Stimulated activated naive CD8-positive, alpha-beta T cell treated with anti-CD3 and anti-CD28 coated beads, Interleukin-15, amount 100 ng/mL, for 72 hours (primary cell): ENCODE results near the gene DNAH8.
A peak's percentile ranks its signal among the peaks of the same experiment; 100 is the strongest.

Experiments used
- ATAC-seq: fragments of 150-1000 bp; cut with Tn5 transposase; 2 replicates; pipeline ENCODE4 v1.10.0; 2021; ENCODE audit warnings: mild to moderate bottlenecking, moderate library complexity
- DNase-seq, 2 donors: peaks; one replicate each; pipeline ENCODE4 v3.0.0; 2021 to 2022
- H3K27ac Mint-ChIP-seq, 2 donors: one replicate each; pipeline ENCODE4 v1.8.0; 2022; ENCODE audit warnings: mild to moderate bottlenecking in 2 of 2, mixed read lengths in 2 of 2, moderate library complexity in 2 of 2
- H3K27me3 Mint-ChIP-seq: one replicate; pipeline ENCODE4 v1.8.0; 2022; ENCODE audit warnings: mixed read lengths
- H3K4me1 Mint-ChIP-seq: one replicate; pipeline ENCODE4 v1.8.0; 2022; ENCODE audit warnings: mild to moderate bottlenecking, mixed read lengths
- H3K4me3 Mint-ChIP-seq, 2 donors: one replicate each; pipeline ENCODE4 v1.8.0; 2022; ENCODE audit warnings: mild to moderate bottlenecking in 2 of 2, mixed read lengths in 2 of 2, moderate library complexity in 1 of 2
- H3K9me3 Mint-ChIP-seq, 2 donors: one replicate each; pipeline ENCODE4 v1.8.0; 2022; ENCODE audit warnings: mixed read lengths in 2 of 2

Gene DNAH8, protein sequence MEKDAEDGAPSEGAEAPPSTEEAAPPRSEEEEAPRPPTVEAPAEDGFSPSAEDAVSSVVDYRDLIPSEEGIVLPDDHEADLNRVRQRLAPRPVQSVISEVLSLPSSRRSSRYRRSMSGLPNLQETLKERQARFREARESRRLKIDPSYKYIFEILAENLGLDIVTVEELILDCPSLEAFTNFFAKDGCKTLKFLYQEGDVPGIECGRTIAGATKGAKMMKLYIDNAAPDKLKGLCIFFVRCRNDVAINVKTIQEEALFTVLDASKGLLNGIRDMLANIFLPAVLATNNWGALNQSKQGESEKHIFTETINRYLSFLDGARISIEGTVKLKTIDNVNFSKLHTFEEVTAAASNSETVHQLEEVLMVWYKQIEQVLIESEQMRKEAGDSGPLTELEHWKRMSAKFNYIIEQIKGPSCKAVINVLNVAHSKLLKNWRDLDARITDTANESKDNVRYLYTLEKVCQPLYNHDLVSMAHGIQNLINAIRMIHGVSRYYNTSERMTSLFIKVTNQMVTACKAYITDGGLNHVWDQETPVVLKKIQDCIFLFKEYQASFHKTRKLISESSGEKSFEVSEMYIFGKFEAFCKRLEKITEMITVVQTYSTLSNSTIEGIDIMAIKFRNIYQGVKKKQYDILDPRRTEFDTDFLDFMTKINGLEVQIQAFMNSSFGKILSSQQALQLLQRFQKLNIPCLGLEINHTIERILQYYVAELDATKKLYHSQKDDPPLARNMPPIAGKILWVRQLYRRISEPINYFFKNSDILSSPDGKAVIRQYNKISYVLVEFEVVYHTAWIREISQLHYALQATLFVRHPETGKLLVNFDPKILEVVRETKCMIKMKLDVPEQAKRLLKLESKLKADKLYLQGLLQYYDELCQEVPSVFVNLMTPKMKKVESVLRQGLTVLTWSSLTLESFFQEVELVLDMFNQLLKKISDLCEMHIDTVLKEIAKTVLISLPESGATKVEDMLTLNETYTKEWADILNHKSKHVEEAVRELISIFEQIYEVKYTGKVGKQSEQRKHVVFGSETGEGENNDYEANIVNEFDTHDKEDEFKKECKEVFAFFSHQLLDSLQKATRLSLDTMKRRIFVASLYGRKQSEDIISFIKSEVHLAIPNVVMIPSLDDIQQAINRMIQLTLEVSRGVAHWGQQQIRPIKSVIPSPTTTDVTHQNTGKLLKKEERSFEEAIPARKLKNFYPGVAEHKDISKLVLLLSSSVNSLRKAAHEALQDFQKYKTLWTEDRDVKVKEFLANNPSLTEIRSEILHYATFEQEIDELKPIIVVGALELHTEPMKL (N-terminal part only)

DNA sequence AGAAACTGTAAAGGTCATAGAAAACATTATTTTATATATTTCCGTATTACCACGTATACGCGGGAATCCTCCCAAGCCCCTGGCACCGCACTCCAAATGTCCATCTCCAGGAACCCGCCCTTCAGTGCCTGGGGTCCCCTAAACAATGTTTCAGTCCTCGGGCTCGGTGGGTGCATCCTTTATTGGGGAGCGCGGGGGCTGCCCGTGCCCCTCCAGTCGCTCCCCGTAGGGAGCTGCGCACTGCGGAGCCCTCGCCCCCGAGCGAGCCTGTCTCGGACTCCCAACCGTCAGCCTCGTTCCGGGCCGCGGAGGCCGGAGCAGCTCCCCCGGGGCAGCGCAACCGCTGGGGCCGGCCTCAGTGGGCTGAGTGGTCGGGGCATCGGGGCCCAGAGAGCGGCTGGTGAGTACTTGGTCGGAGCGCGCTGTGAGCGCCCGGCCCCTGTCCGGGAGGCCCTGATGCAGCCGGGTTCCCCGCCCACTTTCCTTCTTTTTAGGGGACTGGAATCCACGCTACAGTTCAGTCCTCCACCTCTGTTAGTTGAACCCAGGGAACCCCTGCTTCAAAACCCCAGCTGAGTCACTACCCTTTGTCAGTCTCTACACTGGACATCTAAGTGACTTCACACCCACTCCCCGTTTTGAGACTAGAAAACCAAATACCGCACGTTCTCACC lies at the start of gene DNAH8:
DNAH8 (plus strand) TSS at position 296 of the 674 bp plus-strand sequence. CDS start 7,499 bp downstream, outside the sequence.
- DNase-seq: peak; percentile 44
- Mint-ChIP-seq H3K27me3 (peaks cover 32% of the 10 kb centered on the region), H3K4me1 (peaks cover 18% of the 10 kb centered on the region), H3K9me3 (no peaks in the 10 kb centered on the region), H3K4me3 (peak within 1 kb of the TSS; percentile 77 to 81), H3K27ac (peak within 1 kb of the TSS; percentile 74 to 79)
- ATAC-seq: peak; percentile 73

DNA sequence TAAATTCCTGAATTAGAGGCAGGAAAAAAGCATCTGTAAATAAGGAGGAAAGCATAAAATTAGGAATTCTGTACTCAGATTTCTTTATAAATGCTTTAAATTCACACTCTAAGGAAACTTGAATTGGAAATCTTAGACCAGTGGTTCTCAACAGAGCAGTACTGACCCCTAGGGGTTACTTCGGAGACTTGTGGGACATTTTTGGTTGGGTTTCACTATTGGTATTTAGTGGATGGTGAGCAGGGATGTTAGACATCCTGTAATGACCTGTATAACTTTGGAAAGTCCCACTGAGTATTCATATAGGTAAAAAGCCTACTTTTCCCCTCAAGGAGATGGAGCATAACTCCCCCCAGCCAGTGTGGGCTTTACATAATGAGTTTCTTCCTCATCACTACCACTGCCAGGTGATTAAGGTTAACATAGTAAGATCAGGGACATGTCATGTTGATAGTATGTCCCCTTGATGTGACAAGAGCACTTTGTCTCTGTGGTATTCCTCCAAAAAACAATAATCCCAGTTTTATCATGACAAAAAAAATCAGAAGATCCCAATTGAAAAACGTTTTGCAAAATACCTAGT lies 43.1 kb upstream of the DNAH8 start:
- peaks cover 31% of the 10 kb centered on the region for H3K4me1 Mint-ChIP-seq
- peak overlapping the region in 1 of 2 donors; percentile 0 for H3K4me3 Mint-ChIP-seq
- H3K27me3 Mint-ChIP-seq: no peaks in the 10 kb centered on the region
- peaks cover 0 to 7% of the 10 kb centered on the region in 2 donors for H3K9me3 Mint-ChIP-seq
- no peak overlapping the region for H3K27ac Mint-ChIP-seq
- ATAC-seq (peak; percentile 97), DNase-seq (peak; percentile 21 to 46)

DNA sequence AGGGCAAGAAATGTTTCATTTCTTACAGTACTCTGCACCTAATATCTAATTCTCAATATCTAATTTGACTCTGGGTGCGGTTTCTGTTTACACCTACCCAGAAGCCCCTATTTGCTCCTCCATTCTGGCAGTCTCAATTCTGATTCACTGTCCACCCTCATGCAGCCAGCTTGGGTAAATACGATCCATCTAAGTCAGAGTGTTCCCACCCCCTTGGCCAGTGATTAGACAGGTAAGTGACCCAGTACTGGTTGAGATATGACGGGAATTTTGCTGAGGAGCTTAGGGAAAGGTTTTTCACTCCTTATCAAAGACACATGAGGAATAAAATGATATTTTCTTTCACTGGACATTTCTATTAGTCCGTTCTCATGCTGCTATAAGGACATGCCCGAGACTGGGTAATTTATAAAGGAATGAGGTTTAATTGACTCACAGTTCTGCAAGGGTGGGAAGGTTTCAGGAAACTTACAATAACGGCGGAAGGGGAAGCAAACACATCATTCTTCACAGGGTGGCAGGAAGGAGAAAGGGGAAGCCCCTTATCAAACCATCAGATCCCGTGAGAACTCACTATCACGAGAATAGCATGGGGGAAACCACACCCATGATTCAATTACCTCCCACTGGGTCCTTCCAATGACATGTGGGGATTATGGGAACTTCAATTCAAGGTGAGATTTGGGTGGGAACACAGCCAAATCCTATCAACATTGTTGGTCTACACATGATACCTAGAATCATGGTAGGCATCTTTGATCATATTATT lies 41.5 kb upstream of the DNAH8 start:
- no peak for DNase-seq
- H3K27me3 Mint-ChIP-seq: no peaks in the 10 kb centered on the region
- H3K4me3 Mint-ChIP-seq: peak overlapping the region; percentile 29 to 32
- H3K4me1 Mint-ChIP-seq: peaks cover 41% of the 10 kb centered on the region
- H3K9me3 Mint-ChIP-seq: peaks cover 0 to 7% of the 10 kb centered on the region in 2 donors
- H3K27ac Mint-ChIP-seq: peak overlapping the region in 1 of 2 donors; percentile 41
- no peak for ATAC-seq

DNA sequence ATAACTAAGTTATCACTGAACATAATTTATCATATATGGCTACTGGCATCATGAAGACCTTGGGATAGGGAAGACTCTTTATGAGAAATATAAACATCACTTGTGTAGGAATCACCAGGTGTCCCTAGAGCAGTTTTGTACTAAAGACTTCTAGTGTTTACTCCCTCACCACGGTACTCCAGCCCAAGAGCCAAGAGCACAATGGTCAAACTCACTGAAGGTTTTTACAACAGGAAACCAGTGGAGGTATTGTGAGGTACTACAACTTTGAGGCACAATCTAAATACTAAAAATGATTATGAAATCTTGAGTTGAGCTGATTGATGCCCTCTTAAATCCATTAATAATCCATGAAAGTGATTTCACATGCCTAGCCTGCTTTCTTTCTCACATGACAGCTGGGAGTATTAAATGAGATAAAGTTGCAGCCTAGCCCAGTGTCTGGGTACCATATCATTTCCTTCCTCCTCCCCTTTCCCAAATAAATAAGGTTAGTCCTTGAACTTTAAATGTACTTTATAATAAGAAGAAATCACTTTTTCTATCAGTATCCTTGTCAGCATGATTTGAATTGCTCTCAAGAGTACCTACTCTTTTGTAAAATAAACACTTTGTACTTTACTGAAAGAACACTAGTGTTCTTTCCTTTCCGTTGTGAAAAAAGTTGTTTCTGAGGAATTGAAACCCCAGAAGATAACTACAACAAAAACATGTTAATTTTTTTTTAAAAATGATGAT lies 38.7 kb upstream of the DNAH8 start:
- ATAC-seq: no peak
- no peak overlapping the region for H3K4me3 Mint-ChIP-seq
- peak overlapping the region; percentile 66 to 76 for H3K27ac Mint-ChIP-seq

DNA sequence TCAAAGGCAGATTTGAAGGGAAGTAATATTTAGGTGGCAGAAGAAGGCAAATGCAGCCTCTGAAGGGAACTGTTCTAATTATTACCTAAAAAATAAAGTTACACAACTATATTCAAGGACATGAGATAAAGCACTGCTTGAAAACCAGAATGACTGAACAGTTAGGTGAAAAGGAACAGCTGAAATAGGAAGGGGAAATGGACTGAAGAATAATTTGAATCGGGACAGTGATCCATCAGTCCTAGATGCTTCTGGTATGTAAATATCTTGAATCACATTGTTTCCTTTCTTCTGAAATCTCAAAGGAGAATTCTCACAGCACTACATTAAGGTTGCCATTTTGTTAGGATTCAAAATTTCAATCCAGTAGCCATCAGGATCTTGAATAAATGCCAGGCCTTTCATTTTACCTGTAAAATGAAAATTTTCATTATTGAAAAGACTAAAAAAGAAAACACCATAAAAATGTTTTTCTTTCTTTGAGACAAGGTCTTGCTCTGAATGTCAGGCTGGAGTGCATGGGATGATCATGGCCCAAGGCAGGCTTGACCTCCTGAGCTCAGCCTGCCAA lies 38.1 kb upstream of the DNAH8 start:
- H3K27ac Mint-ChIP-seq: peak overlapping the region; percentile 66 to 76
- H3K4me1 Mint-ChIP-seq: peaks cover 39% of the 10 kb centered on the region
- DNase-seq: no peak
- no peak for ATAC-seq
- H3K4me3 Mint-ChIP-seq: no peak overlapping the region
- H3K9me3 Mint-ChIP-seq: peaks cover 0 to 7% of the 10 kb centered on the region in 2 donors
- H3K27me3 Mint-ChIP-seq: no peaks in the 10 kb centered on the region

More for the DNA sequence above, 38.7 kb upstream of the DNAH8 start:
- no peak for DNase-seq
- Mint-ChIP-seq H3K27me3 (no peaks in the 10 kb centered on the region), H3K9me3 (peaks cover 0 to 7% of the 10 kb centered on the region in 2 donors), H3K4me1 (peaks cover 42% of the 10 kb centered on the region)

DNA sequence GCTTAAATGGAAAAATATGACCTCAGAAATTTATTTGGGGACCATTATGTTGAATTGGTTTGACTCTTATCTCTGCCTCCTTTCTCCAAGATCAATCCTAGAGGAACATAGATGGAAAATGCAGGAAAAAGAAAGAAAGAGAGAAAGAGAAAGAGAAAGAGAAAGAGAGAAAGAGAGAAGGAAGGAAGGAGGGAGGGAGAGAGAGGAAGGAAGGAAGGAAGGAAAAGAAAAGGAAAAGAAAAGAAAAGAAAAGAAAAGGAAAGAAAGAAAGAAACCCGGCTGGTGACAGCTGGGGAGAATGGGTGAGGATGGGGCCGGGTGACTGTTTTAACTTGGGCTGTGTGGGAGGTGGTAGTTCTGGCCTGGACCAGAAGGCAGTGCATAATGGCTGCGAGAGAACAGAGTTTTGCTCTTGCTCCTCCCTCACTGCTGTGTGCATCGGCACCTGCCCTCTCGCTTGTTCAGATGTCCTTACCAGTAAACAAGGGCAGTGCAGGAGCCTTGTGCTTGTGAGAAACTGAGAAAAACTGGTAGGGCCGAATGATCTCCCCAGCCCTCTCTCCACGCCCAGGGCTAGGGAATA lies 36.8 kb upstream of the DNAH8 start:
- ATAC-seq: no peak
- H3K4me3 Mint-ChIP-seq: no peak overlapping the region
- H3K27me3 Mint-ChIP-seq: no peaks in the 10 kb centered on the region
- H3K9me3 Mint-ChIP-seq: peaks cover 0 to 7% of the 10 kb centered on the region in 2 donors
- H3K4me1 Mint-ChIP-seq: peaks cover 33% of the 10 kb centered on the region
- H3K27ac Mint-ChIP-seq: peak overlapping the region in 1 of 2 donors; percentile 42
- no peak for DNase-seq

DNA sequence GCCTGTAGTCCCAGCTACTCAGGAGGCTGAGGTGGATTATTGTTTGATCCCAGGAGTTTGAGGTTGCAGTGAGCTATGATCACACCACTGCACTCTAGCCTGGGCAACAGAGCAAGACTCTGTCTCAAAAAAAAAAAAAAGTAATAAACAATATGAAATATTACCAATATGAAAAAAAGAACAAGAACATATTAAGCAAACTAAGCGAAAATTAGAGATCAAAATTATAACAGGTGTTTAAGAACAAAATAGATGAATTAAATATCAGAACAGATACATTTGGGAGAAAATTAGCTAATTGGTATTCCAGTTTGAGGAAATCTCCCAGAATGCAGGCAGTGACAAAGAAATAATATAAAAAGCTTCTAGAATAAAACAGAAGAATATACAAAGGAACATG lies 35.4 kb upstream of the DNAH8 start:
- DNase-seq (no peak), ATAC-seq (no peak)
- Mint-ChIP-seq H3K9me3 (peaks cover 0 to 4% of the 10 kb centered on the region in 2 donors), H3K4me3 (no peak overlapping the region), H3K4me1 (peaks cover 19% of the 10 kb centered on the region), H3K27me3 (no peaks in the 10 kb centered on the region), H3K27ac (no peak overlapping the region)

DNA sequence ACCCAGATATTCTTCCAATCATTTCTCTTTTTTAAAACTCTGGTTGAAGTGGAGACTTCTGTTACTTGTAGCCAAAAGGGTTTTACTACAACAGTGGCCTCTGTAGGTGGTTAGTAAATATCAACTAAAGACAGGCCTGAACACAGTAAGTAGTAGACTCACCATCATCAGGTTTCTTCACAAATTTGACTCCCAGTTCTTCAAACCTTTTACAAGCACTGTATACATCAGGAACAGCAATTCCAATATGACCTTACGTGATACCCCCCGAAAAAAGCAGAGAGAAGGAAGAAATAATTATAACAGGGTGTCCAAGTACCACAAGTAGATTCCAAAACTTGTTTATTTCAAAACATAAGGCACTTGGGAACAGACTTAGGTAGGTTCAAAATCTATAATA lies 33.3 kb upstream of the DNAH8 start:
- H3K4me3 Mint-ChIP-seq: no peak overlapping the region
- ATAC-seq (no peak), DNase-seq (no peak)
- H3K9me3 Mint-ChIP-seq: no peaks in the 10 kb centered on the region
- H3K4me1 Mint-ChIP-seq: peaks cover 11% of the 10 kb centered on the region
- H3K27me3 Mint-ChIP-seq: no peaks in the 10 kb centered on the region
- H3K27ac Mint-ChIP-seq: no peak overlapping the region

DNA sequence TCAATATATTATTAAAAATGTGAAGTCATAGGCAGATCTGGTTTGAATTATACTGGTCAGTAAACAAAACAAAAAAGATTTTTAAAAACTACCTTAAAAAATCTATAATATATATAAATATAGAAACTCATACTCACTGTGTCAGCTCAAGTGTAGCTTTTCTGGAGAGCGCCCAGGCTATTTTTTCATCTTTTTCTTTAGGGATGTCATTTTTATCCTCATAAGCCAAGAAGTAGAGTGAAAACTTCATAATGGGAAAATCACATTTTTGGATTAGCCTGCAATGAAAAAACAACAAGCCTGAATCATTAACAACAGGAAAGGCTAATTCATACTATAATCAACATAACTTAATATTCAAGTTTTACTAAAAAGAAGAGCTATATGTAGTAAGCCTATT lies 30.9 kb upstream of the DNAH8 start:
- Mint-ChIP-seq H3K4me1 (peaks cover 12% of the 10 kb centered on the region), H3K27me3 (no peaks in the 10 kb centered on the region), H3K4me3 (no peak overlapping the region), H3K9me3 (no peaks in the 10 kb centered on the region), H3K27ac (no peak overlapping the region)
- ATAC-seq (no peak), DNase-seq (no peak)

DNA sequence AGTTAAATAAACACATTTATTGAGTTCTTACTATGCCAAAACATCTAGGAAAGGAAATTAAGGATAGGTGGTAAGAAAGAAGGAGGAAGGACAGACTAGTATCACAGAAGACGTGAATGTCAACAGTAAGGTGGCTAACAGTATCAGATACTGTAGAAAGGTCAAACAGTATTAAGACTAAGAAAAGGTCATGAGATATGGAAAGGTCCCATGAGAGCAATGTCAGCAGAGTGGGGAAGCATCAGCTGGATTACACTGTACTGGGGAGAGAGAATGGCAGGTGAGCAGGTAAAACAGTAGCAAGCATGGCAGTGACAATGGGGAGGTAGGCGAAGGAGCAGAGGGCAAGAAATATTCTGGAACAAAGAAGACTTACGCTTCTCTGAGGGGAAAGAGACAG lies 30.2 kb upstream of the DNAH8 start:
- Mint-ChIP-seq H3K27ac (peak overlapping the region in 1 of 2 donors; percentile 9), H3K4me1 (peaks cover 12% of the 10 kb centered on the region), H3K27me3 (no peaks in the 10 kb centered on the region), H3K9me3 (no peaks in the 10 kb centered on the region), H3K4me3 (no peak overlapping the region)
- ATAC-seq: no peak
- DNase-seq: no peak

DNA sequence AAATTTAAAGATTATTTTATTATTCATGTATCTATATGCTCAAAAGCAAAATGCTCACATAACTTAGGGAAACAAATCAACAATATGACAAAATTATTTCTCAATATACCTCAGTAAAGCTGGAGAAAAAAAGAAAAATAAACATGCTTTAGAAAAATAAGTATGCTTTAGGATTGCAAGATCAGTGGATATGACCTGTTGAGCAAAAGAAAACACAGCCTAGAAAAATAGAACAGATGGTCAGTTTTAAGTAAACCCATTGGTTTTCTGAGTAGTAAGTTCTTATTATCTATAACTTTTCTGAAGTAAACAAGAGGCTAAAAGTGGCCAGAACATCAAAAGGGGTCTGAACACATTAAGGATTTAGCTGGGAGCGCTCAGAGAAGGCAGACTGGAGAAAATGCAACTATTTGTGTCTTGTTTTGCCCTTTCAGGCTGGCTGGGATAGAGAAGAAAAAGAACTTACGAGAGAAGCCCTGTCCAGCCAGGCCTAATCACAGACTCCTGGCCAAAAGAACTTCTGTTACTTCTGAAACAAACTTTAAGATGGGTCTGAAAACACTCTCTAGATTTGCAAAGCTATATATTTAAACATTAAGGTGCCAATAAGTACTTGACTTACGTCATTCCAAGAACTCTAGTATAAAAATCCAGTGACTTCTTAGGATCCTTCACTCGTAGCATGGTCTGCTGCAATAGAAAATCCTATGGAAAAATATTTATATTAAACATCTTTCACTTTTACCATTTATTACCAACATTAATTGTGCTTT lies 28.7 kb upstream of the DNAH8 start:
- ATAC-seq (no peak), DNase-seq (no peak)
- Mint-ChIP-seq H3K4me3 (no peak overlapping the region), H3K9me3 (no peaks in the 10 kb centered on the region), H3K27ac (no peak overlapping the region), H3K27me3 (no peaks in the 10 kb centered on the region), H3K4me1 (peaks cover 12% of the 10 kb centered on the region)

DNA sequence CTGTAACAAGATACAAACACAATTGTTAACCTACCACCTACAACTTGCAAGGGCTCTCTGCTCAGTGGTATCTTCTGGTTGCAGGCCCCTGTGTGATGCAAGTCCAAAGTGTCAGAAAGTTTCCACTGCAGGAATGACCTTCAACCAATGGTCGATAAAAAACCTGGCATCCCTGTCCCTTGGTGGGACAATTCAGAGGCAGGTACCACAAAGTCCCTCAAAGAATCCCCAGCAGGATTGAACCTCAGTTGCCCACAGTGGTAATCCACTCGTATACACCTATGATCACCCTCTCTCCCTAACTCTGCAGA lies 28.1 kb upstream of the DNAH8 start:
- H3K27ac Mint-ChIP-seq: peak overlapping the region in 1 of 2 donors; percentile 2
- H3K9me3 Mint-ChIP-seq: no peaks in the 10 kb centered on the region
- H3K4me3 Mint-ChIP-seq: no peak overlapping the region
- DNase-seq (no peak), ATAC-seq (no peak)
- H3K4me1 Mint-ChIP-seq: peaks cover 12% of the 10 kb centered on the region
- H3K27me3 Mint-ChIP-seq: no peaks in the 10 kb centered on the region
